Stimulated activated CD8-positive, alpha-beta memory T cell treated with anti-CD3 and anti-CD28 coated beads, Interleukin-4, amount 100 ng/mL, for 4 hours (primary cell): ENCODE measurements around the gene RBM8A.

Experiments used
- DNase-seq, 2 donors: peaks; one replicate each; pipeline ENCODE4 v3.0.0-alpha.2; 2020; ENCODE audit warnings: low read depth in 2 of 2, low spot score in 1 of 2

The RBM8A gene

GRCh38 chr1:145918144-145918991 lies 8.9 kb downstream of the RBM8A start, which contains the start of gene PEX11B:
TSS of gene PEX11B (minus strand) at chr1:145918717. CDS start at chr1:145918688, 29 bp downstream.
- peak; percentile 77 to 82 for DNase-seq

GRCh38 chr1:145917595-145917994 lies 9.7 kb downstream of the RBM8A start:
- no peak for DNase-seq

GRCh38 chr1:145916745-145917144 lies 10.5 kb downstream of the RBM8A start:
- DNase-seq = no peak

GRCh38 chr1:145912128-145912641 lies 15.1 kb downstream of the RBM8A start:
- DNase-seq = no peak

GRCh38 chr1:145908653-145909052 lies 18.6 kb downstream of the RBM8A start:
- DNase-seq = no peak

GRCh38 chr1:145906954-145907753 lies 20.1 kb downstream of the RBM8A start:
- DNase-seq = no peak

- no peak for DNase-seq
Measured at GRCh38 chr1:145901312-145902021, 25.8 kb downstream of the RBM8A start.

GRCh38 chr1:145898756-145899155 lies 28.5 kb downstream of the RBM8A start:
- no peak for DNase-seq

GRCh38 chr1:145897969-145898368 lies 29.3 kb downstream of the RBM8A start:
- no peak for DNase-seq

- no peak for DNase-seq
Measured at GRCh38 chr1:145895471-145895870, 31.8 kb downstream of the RBM8A start.

GRCh38 chr1:145893306-145894055 lies 33.8 kb downstream of the RBM8A start:
- no peak for DNase-seq

- no peak for DNase-seq
Measured at GRCh38 chr1:145892486-145893087, 34.7 kb downstream of the RBM8A start.

GRCh38 chr1:145891587-145892485 lies 35.4 kb downstream of the RBM8A start:
- no peak for DNase-seq

GRCh38 chr1:145891143-145891542 lies 36.1 kb downstream of the RBM8A start:
- DNase-seq = no peak

- DNase-seq = no peak
Measured at GRCh38 chr1:145889722-145890121, 37.6 kb downstream of the RBM8A start.

GRCh38 chr1:145887631-145888030 lies 39.7 kb downstream of the RBM8A start:
- DNase-seq = no peak

GRCh38 chr1:145886816-145887215 lies 40.5 kb downstream of the RBM8A start:
- no peak for DNase-seq

- DNase-seq = no peak
Measured at GRCh38 chr1:145886390-145886789, 40.9 kb downstream of the RBM8A start.

- peak; percentile 62 to 76 for DNase-seq
Measured at GRCh38 chr1:145885738-145886287, 41.5 kb downstream of the RBM8A start, which contains the start of gene ANKRD35. TSS of gene ANKRD35 (minus strand) at chr1:145885866. CDS start at chr1:145885758, 108 bp downstream.
